Skeletal muscle satellite cell (primary cell): ENCODE results near the gene BMERB1.
"Not testable (repeated sequence)": the region's sequence is repeated elsewhere in the genome, so short reads cannot be mapped to it uniquely, and the experiment has no call there.

Source experiments
- H3K27me3 ChIP-seq: 2 replicates; pipeline ENCODE4 v1.7.0; 2013; ENCODE audit warnings: low read length; ENCODE audit not compliant: control insufficient read depth, insufficient read depth
- H3K36me3 ChIP-seq: 2 replicates; pipeline ENCODE4 v1.7.0; 2013; ENCODE audit warnings: mild to moderate bottlenecking, control low read depth, low read length; ENCODE audit not compliant: insufficient read depth
- H3K4me1 ChIP-seq: 2 replicates; pipeline ENCODE4 v1.7.0; 2013; ENCODE audit warnings: low read length; ENCODE audit not compliant: control insufficient read depth, insufficient read depth
- H3K4me2 ChIP-seq: 2 replicates; pipeline ENCODE4 v1.7.0; 2013; ENCODE audit warnings: mild to moderate bottlenecking, low read length
- H3K4me3 ChIP-seq: 2 replicates; pipeline ENCODE4 v1.7.0; 2013; ENCODE audit warnings: low read length
- H3K9ac ChIP-seq: 2 replicates; pipeline ENCODE4 v1.7.0; 2013; ENCODE audit warnings: mild to moderate bottlenecking, low read depth, low read length, moderate library complexity
- H3K9me3 ChIP-seq: replicated peaks from 2 replicates; pipeline ENCODE4 v1.7.0; 2013; ENCODE audit warnings: mild to moderate bottlenecking, control low read depth, low read length

BMERB1 gene

GRCh38 chr16:15602285-15603044 lies 168.1 kb downstream of the BMERB1 start:
- H3K9me3 ChIP-seq: no peaks in the 10 kb centered on the region
- no peak overlapping the region for H3K4me2 ChIP-seq
- no peak overlapping the region for H3K9ac ChIP-seq
- peaks cover 77% of the 10 kb centered on the region for H3K36me3 ChIP-seq
- H3K4me3 ChIP-seq: no peak overlapping the region
- H3K4me1 ChIP-seq: peaks cover 14% of the 10 kb centered on the region
- no peaks in the 10 kb centered on the region for H3K27me3 ChIP-seq

- H3K4me3 ChIP-seq: no peak overlapping the region
- H3K9me3 ChIP-seq: no peaks in the 10 kb centered on the region
- H3K27me3 ChIP-seq: no peaks in the 10 kb centered on the region
- no peak overlapping the region for H3K9ac ChIP-seq
- H3K36me3 ChIP-seq: peaks cover 59% of the 10 kb centered on the region
- peaks cover 25% of the 10 kb centered on the region for H3K4me1 ChIP-seq
- H3K4me2 ChIP-seq: peak overlapping the region; percentile 16
Measured at GRCh38 chr16:15604460-15605440, 170.4 kb downstream of the BMERB1 start.

- Histone ChIP-seq H3K9me3 (no peaks in the 10 kb centered on the region), H3K4me3 (no peak overlapping the region), H3K36me3 (peaks cover 56% of the 10 kb centered on the region), H3K4me1 (peaks cover 25% of the 10 kb centered on the region), H3K27me3 (no peaks in the 10 kb centered on the region), H3K4me2 (no peak overlapping the region), H3K9ac (no peak overlapping the region)
Measured at GRCh38 chr16:15605839-15606517, 171.6 kb downstream of the BMERB1 start.

DNA sequence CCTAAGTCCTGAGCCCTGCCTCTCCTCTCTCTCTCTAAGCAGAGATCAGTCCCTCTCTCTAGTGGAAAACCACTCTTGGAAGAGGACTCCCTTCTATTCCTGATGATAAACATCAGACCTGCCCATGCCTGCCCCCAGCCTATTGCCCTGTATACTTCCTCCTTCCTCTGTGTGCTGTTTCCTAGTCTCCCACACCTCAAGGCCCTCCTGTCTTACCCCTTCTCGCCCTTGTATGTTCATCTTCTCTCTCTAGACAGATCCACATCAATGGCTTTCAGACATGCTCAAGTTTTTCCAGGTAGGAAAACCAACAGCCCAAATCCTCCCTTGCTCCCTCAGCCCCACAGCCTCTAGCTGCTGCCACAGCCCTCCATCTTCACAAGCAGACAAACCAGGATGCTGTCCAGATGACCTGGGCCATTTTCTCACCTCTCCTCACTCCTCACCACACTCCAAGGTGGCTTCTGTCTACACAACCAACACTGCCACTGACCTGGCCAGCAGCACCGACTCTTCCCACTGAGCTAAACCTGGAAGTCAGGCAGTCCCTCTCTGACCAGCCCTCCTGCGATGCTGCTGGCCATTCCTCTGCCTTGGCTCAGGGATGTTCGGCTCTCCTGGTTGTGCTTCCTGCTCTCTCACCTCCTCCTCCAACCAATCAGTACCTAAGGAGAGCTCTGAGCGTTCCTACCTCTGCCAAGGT lies 172.3 kb downstream of the BMERB1 start:
- Histone ChIP-seq H3K27me3 (no peaks in the 10 kb centered on the region), H3K9me3 (no peaks in the 10 kb centered on the region), H3K36me3 (peaks cover 52% of the 10 kb centered on the region), H3K4me3 (no peak overlapping the region), H3K4me2 (no peak overlapping the region), H3K4me1 (peaks cover 25% of the 10 kb centered on the region), H3K9ac (no peak overlapping the region)

DNA sequence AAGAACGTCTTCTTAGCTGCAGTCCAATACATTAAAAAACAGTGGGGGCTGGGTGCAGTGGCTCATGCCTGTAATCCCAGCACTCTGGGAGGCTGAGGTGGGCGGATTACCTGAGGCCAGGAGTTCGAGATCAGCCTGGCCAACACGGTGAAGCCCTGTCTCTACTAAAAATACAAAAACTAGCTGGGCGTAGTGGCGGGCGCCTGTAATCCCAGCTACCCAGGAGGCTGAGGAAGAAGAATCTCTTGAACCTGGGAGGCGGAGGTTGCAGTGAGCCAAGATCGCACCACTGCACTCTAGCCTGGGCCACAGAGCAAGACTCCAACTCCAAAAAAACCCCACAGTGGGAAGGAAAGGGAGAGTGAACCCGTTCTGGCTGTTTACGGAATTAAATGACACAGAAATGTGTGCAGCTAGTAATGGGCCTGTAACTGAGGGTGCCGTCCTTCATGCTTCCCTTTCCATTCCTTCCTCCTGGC lies 172.9 kb downstream of the BMERB1 start:
- Histone ChIP-seq H3K36me3 (peaks cover 52% of the 10 kb centered on the region), H3K4me2 (peak overlapping the region; percentile 4), H3K4me1 (peaks cover 25% of the 10 kb centered on the region)
- H3K27me3 ChIP-seq, H3K9me3 ChIP-seq, H3K4me3 ChIP-seq, H3K9ac ChIP-seq: not testable (repeated sequence)

- peak overlapping the region; percentile 4 for H3K4me2 ChIP-seq
- no peaks in the 10 kb centered on the region for H3K9me3 ChIP-seq
- H3K9ac ChIP-seq: no peak overlapping the region
- no peak overlapping the region for H3K4me3 ChIP-seq
- peaks cover 52% of the 10 kb centered on the region for H3K36me3 ChIP-seq
- peaks cover 25% of the 10 kb centered on the region for H3K4me1 ChIP-seq
- H3K27me3 ChIP-seq: no peaks in the 10 kb centered on the region
Measured at GRCh38 chr16:15607700-15608396, 173.5 kb downstream of the BMERB1 start.

DNA sequence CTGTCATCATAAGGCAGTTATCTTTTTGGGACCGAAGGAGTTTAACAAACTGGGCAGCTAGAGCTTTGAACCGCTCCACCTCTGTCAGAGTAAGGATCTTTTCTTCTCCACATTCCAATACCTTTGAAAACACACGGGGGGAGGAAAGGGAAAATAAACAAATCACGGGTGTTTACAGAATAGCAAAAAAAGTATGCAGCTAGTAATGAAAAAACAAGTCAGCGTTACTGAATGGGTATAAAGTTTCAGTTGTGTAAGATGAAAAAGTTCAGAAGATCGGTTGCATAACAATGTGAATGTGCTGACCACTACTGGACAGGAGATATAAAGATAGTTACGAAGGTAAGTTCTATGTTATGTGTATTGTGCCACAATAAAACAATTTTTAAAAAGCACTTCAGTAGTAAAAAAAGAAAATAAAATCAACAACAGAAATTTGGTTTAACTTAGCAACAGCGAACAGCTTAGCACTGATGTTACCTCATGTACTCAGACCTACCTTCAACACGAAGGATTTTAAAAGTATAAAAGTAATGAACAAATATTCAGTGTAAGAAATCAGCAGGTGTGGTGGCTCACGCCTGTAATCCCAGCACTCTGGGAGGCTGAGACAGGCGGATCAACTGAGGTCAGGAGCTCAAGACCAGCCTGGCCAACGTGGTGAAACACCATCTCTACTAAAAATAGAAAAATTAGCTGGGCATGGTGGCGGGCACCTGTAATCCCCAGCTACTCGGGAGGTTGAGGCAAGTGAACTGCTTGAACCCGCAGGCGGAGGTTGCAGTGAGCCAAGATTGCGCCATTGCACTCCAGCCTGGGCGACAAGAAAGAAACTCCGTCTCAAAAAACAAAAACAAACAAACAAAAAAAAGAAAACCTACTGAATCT lies 174.3 kb downstream of the BMERB1 start:
- Histone ChIP-seq H3K4me1 (peaks cover 25% of the 10 kb centered on the region), H3K36me3 (peaks cover 48% of the 10 kb centered on the region), H3K4me2 (no peak overlapping the region), H3K27me3 (no peaks in the 10 kb centered on the region), H3K4me3 (no peak overlapping the region), H3K9me3 (no peaks in the 10 kb centered on the region), H3K9ac (no peak overlapping the region)

DNA sequence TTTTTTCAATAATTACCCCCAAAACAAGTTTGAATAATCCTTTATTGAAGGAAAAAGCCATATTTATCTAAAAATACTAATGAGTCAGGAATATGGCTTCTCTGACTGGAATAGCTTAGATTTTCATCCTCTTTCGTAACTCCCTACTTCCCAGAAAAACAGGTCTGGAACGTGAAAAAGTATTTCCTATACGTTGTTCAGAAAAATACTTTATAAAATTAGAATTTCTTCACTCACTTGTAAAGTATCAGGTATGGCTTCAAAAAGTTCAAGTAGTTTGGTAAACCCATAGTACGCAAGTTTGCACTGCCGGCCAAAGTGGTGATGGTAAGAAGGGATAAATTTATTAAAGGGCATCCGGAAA lies 174.9 kb downstream of the BMERB1 start:
- Histone ChIP-seq H3K27me3 (no peaks in the 10 kb centered on the region), H3K9ac (no peak overlapping the region), H3K9me3 (no peaks in the 10 kb centered on the region), H3K4me2 (no peak overlapping the region), H3K4me3 (no peak overlapping the region), H3K4me1 (peaks cover 25% of the 10 kb centered on the region), H3K36me3 (peaks cover 46% of the 10 kb centered on the region)

- H3K9me3 ChIP-seq: no peaks in the 10 kb centered on the region
- no peak overlapping the region for H3K9ac ChIP-seq
- no peak overlapping the region for H3K4me3 ChIP-seq
- H3K4me1 ChIP-seq: peaks cover 13% of the 10 kb centered on the region
- H3K4me2 ChIP-seq: no peak overlapping the region
- no peaks in the 10 kb centered on the region for H3K27me3 ChIP-seq
- H3K36me3 ChIP-seq: peaks cover 48% of the 10 kb centered on the region
Measured at GRCh38 chr16:15610369-15610871, 176.0 kb downstream of the BMERB1 start.

DNA sequence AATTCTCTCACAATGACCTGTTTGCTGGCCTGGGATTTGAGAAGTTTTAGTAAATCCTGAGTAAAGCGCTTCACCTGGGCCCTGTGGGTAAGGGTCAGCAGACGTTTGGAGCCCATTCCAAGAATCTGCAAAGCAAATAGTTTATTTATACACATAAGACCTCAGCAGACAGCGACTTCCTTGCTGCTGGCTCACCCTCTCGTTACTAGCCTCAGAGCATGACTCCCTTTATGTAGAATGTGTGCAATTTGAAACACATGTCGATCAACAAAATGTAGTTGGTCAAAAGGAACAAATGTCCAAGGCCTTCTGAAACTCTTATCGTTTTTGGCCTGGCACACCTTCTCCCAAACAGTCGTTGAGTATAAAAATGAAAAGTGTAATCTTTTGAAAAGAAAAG lies 177.2 kb downstream of the BMERB1 start:
- no peaks in the 10 kb centered on the region for H3K27me3 ChIP-seq
- H3K4me2 ChIP-seq: no peak overlapping the region
- H3K36me3 ChIP-seq: peaks cover 55% of the 10 kb centered on the region
- no peaks in the 10 kb centered on the region for H3K9me3 ChIP-seq
- H3K4me3 ChIP-seq: no peak overlapping the region
- peaks cover 12% of the 10 kb centered on the region for H3K4me1 ChIP-seq
- H3K9ac ChIP-seq: no peak overlapping the region
